DND-41 (cell line): ENCODE results near the gene GNG12.

Experiments
- EZH2 ChIP-seq: IDR thresholded peaks from 3 replicates; pipeline ENCODE4 v1.6.1; 2012; ENCODE audit warnings: borderline replicate concordance, low read depth, mild to moderate bottlenecking, moderate library complexity, low read length, inconsistent platforms; ENCODE audit not compliant: severe bottlenecking
- TF ChIP-seq, protein P1 (sequence below): IDR thresholded peaks from 2 replicates; pipeline ENCODE4 v1.5.1; 2012; ENCODE audit warnings: borderline replicate concordance, low read length, moderate library complexity, mild to moderate bottlenecking; ENCODE audit not compliant: poor library complexity, severe bottlenecking; ENCODE audit errors: extremely low read depth

DNA sequence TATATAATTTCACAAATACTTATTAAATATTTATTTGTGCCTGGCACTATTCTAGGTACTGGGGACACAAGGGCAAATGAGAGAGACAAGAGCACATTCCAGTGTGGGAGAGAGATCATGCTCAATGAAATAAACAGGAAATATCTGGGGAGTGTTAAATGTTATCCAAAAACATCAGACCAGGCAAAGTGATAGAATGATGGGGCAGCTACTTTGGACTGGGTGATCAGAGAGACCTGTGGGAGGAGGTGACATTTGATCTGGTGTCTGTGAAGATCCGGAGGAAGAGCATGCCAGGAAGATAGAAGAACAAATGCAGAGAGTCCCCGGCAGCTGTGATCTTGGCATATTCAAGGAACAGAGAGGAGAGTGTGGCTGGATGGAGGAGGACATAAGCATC, 27.5 kb upstream of the GNG12 start:
- TF ChIP-seq, protein P1, sequence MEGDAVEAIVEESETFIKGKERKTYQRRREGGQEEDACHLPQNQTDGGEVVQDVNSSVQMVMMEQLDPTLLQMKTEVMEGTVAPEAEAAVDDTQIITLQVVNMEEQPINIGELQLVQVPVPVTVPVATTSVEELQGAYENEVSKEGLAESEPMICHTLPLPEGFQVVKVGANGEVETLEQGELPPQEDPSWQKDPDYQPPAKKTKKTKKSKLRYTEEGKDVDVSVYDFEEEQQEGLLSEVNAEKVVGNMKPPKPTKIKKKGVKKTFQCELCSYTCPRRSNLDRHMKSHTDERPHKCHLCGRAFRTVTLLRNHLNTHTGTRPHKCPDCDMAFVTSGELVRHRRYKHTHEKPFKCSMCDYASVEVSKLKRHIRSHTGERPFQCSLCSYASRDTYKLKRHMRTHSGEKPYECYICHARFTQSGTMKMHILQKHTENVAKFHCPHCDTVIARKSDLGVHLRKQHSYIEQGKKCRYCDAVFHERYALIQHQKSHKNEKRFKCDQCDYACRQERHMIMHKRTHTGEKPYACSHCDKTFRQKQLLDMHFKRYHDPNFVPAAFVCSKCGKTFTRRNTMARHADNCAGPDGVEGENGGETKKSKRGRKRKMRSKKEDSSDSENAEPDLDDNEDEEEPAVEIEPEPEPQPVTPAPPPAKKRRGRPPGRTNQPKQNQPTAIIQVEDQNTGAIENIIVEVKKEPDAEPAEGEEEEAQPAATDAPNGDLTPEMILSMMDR, result no peak
- no peak for TF ChIP-seq EZH2
